GM21737 (cell line): ENCODE data around the gene VPREB3.

Experiments used
- ATAC-seq: cut with Tn5 transposase; IDR thresholded peaks from one replicate; pipeline ENCODE4 v1.9.1; 2021; ENCODE audit warnings: mild to moderate bottlenecking, moderate library complexity; ENCODE audit not compliant: unreplicated experiment

Gene VPREB3

GRCh38 chr22:23783265-23784150, 29.3 kb upstream of the VPREB3 start:
- no peak for ATAC-seq

GRCh38 chr22:23782703-23783102, 28.5 kb upstream of the VPREB3 start:
- no peak for ATAC-seq

GRCh38 chr22:23782252-23782651, 28.0 kb upstream of the VPREB3 start:
- no peak for ATAC-seq

GRCh38 chr22:23781511-23782183, 27.4 kb upstream of the VPREB3 start:
- no peak for ATAC-seq

GRCh38 chr22:23781065-23781464, 26.8 kb upstream of the VPREB3 start:
- no peak for ATAC-seq

GRCh38 chr22:23780146-23780748, 26.0 kb upstream of the VPREB3 start:
- no peak for ATAC-seq

GRCh38 chr22:23779731-23780130, 25.5 kb upstream of the VPREB3 start:
- ATAC-seq, result no peak

GRCh38 chr22:23779083-23779482, 24.9 kb upstream of the VPREB3 start:
- no peak for ATAC-seq

- ATAC-seq, result no peak
Measured at GRCh38 chr22:23778577-23778900, 24.3 kb upstream of the VPREB3 start.

- no peak for ATAC-seq
Measured at GRCh38 chr22:23777776-23778576, 23.8 kb upstream of the VPREB3 start.

GRCh38 chr22:23775779-23776375, 21.7 kb upstream of the VPREB3 start:
- ATAC-seq, result no peak

- ATAC-seq, result no peak
Measured at GRCh38 chr22:23774922-23775436, 20.8 kb upstream of the VPREB3 start.

GRCh38 chr22:23774114-23774921, 20.1 kb upstream of the VPREB3 start:
- no peak for ATAC-seq

- ATAC-seq, result no peak
Measured at GRCh38 chr22:23773483-23774113, 19.4 kb upstream of the VPREB3 start.

- ATAC-seq, result no peak
Measured at GRCh38 chr22:23772649-23773473, 18.6 kb upstream of the VPREB3 start, which contains the start of gene MMP11. TSS of gene MMP11 (plus strand) at chr22:23772849. CDS start at chr22:23772871, 22 bp downstream.

- no peak for ATAC-seq
Measured at GRCh38 chr22:23772315-23772648, 18.1 kb upstream of the VPREB3 start.

- no peak for ATAC-seq
Measured at GRCh38 chr22:23769321-23769965, 15.2 kb upstream of the VPREB3 start.
